ENCODE data around the gene TEX51. TPM values are rescaled to one million over a fixed set of nuclear protein-coding genes. Genes with fewer than 3 reads are reported as not detected.

The TEX51 gene
- total RNA-seq, 1 donor from 2014 or later, result not detected

DNA sequence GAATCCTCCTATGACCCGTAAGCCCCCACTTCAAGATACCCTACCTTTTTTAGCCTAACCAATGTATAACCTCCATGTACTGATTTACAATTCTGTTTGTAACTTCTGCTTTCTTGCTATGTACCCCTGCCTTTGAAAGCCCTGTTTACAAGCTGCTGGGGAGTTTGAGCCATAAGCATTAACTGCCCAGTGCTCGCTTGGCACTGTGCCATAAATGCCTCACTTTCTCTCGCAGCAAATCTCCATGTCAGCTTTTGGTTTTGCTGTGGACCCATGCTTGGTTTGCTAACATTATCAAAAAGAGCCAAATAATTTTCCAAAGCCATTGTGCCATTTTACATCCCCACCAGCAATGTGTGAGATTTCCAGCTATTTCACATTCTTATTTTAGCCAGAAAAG lies 51.8 kb downstream of the TEX51 start:
- intact Hi-C loops (cut with micrococcal nuclease), result no loop called here

Other genes with a start within 250 kb of the TEX51 start
- gene GYPC, start 242.7 kb upstream of the TEX51 start, total RNA-seq, result 149 and 153 TPM in 2 replicates
- gene BIN1, start 208.3 kb downstream of the TEX51 start, total RNA-seq, result 118 and 120 TPM in 2 replicates

Data from T-helper 2 cell treated with Interferon-gamma antibody and Interleukin-4, amounts not matched to agents 100 ng/mL and 5 ng/mL, for 36 hours (primary cell).